Neural progenitor cell (in vitro differentiated cells): ENCODE results near the gene NRG3. TPM values are rescaled to one million over a fixed set of nuclear protein-coding genes. Genes with fewer than 3 reads are reported as not detected.

Experiments
- DNase-seq: peaks from one replicate; pipeline ENCODE4 v3.0.0-alpha.2; 2016; ENCODE audit warnings: low spot score
- H2AFZ ChIP-seq: fragments of 200-600 bp; sonication (generic); replicated peaks from 2 replicates; pipeline ENCODE4 v1.6.1; 2016; ENCODE audit warnings: antibody characterized with exemption
- H3F3A ChIP-seq: fragments of 200-600 bp; sonication (generic); 2 replicates; pipeline ENCODE4 v1.6.1; 2016; ENCODE audit warnings: antibody characterized with exemption, low read depth
- H3K27ac ChIP-seq: fragments of 200-600 bp; sonication (generic); 2 replicates; pipeline ENCODE4 v1.5.1; 2016; ENCODE audit warnings: mild to moderate bottlenecking
- H3K27me3 ChIP-seq: fragments of 200-600 bp; sonication (generic); 2 replicates; pipeline ENCODE4 v1.6.1; 2016; ENCODE audit warnings: mild to moderate bottlenecking, moderate library complexity
- H3K36me3 ChIP-seq: fragments of 200-600 bp; sonication (generic); 2 replicates; pipeline ENCODE4 v1.5.1; 2016
- H3K4me1 ChIP-seq: fragments of 200-600 bp; sonication (generic); 2 replicates; pipeline ENCODE4 v1.6.1; 2016; ENCODE audit warnings: mixed run types
- H3K4me2 ChIP-seq: fragments of 200-600 bp; sonication (generic); 2 replicates; pipeline ENCODE4 v1.6.1; 2016
- H3K4me3 ChIP-seq: fragments of 200-600 bp; sonication (generic); 2 replicates; pipeline ENCODE4 v1.5.1; 2016
- H3K79me2 ChIP-seq: fragments of 200-600 bp; sonication (generic); 2 replicates; pipeline ENCODE4 v1.6.1; 2016; ENCODE audit warnings: low read depth
- H3K9ac ChIP-seq: fragments of 200-600 bp; sonication (generic); 2 replicates; pipeline ENCODE4 v1.6.1; 2016
- H3K9me3 ChIP-seq: fragments of 200-600 bp; sonication (generic); 2 replicates; pipeline ENCODE4 v1.5.1; 2016; ENCODE audit warnings: low read depth
- H4K20me1 ChIP-seq: fragments of 200-600 bp; sonication (generic); 2 replicates; pipeline ENCODE4 v1.6.1; 2016; ENCODE audit warnings: low read depth
- H3K27ac Mint-ChIP-seq: 3 replicates; pipeline ENCODE4 v1.8.0; 2021; ENCODE audit warnings: mixed read lengths
- H3K27me3 Mint-ChIP-seq: 2 replicates; pipeline ENCODE4 v1.8.0; 2022; ENCODE audit warnings: low read depth, mild to moderate bottlenecking, inconsistent platforms, moderate library complexity, mixed read lengths; ENCODE audit not compliant: insufficient read depth
- H3K36me3 Mint-ChIP-seq: 3 replicates; pipeline ENCODE4 v1.8.0; 2021; ENCODE audit warnings: mixed read lengths
- H3K4me1 Mint-ChIP-seq: 3 replicates; pipeline ENCODE4 v1.8.0; 2021; ENCODE audit warnings: mixed read lengths
- H3K4me3 Mint-ChIP-seq: 3 replicates; pipeline ENCODE4 v1.8.0; 2021; ENCODE audit warnings: mild to moderate bottlenecking, moderate library complexity, mixed read lengths
- H3K9me3 Mint-ChIP-seq: 3 replicates; pipeline ENCODE4 v1.8.0; 2020; ENCODE audit warnings: mixed read lengths
- CTCF ChIP-seq: fragments of 200-600 bp; sonication (generic); IDR thresholded peaks from 2 replicates; pipeline ENCODE4 v1.5.1; 2017; ENCODE audit warnings: antibody characterized with exemption, mild to moderate bottlenecking
- EZH2 ChIP-seq: fragments of 200-600 bp; sonication (generic); IDR thresholded peaks from 2 replicates; pipeline ENCODE4 v1.6.1; 2017; ENCODE audit warnings: antibody characterized with exemption, mild to moderate bottlenecking, moderate library complexity
- EZH2phosphoT487 ChIP-seq: fragments of 200-600 bp; sonication (generic); IDR thresholded peaks from 2 replicates; pipeline ENCODE4 v1.6.1; 2017; ENCODE audit warnings: antibody characterized with exemption
- total RNA-seq: library from RNA; depleted of rRNA; stranded (reverse); fragments of >200 nt; gene quantifications from 2 replicates; pipeline ENCODE4 v1.2.3, GENCODE V29; 2015; ENCODE audit warnings: low replicate concordance

Gene NRG3
- total RNA-seq, 1 donor from 2014 or later = 1.9 TPM

- Histone ChIP-seq H3K4me3 (no peak overlapping the region), H3K4me2 (no peak overlapping the region), H3K9me3 (no peaks in the 10 kb centered on the region), H3K27me3 (no peaks in the 10 kb centered on the region), H2AFZ (no peak overlapping the region), H3F3A (no peaks in the 10 kb centered on the region), H3K9ac (no peak overlapping the region), H3K79me2 (no peaks in the 10 kb centered on the region), H3K4me1 (no peaks in the 10 kb centered on the region), H3K36me3 (no peaks in the 10 kb centered on the region), H4K20me1 (no peaks in the 10 kb centered on the region), H3K27ac (no peak overlapping the region)
- Mint-ChIP-seq H3K4me1 (no peaks in the 10 kb centered on the region), H3K27me3 (no peaks in the 10 kb centered on the region), H3K4me3 (no peak overlapping the region), H3K9me3 (no peaks in the 10 kb centered on the region), H3K27ac (no peak overlapping the region), H3K36me3 (no peaks in the 10 kb centered on the region)
- no peak for TF ChIP-seq EZH2phosphoT487
- TF ChIP-seq CTCF = no peak
- no peak for TF ChIP-seq EZH2
- no peak for DNase-seq
Measured at GRCh38 chr10:82861889-82862288, 986.9 kb downstream of the NRG3 start.

DNA sequence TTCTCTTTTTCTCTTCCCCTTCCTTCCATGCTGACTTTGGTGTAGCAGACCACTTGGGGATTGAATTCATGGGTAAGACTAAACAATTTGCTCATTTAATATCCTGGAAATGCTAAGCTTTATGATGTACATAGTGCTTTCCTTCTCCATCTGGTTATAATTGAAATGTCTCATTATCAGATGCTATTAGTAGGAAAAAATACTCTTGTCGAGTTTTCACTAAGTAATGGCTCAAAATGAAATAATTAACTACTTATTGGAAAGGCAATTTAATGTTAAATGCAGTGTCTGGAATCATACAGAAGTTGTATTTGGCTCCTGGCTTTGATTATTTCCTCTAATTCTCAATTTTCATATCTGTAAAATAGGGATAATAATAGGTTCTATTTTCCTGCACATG, 990.4 kb downstream of the NRG3 start:
- no peaks in the 10 kb centered on the region for H3K4me1 Mint-ChIP-seq
- H4K20me1 ChIP-seq = no peaks in the 10 kb centered on the region
- H3K27me3 ChIP-seq = no peaks in the 10 kb centered on the region
- no peak overlapping the region for H2AFZ ChIP-seq
- H3K27ac Mint-ChIP-seq = no peak overlapping the region
- TF ChIP-seq EZH2phosphoT487 (no peak), CTCF (no peak), EZH2 (no peak)
- no peaks in the 10 kb centered on the region for H3K9me3 ChIP-seq
- H3K9ac ChIP-seq = no peak overlapping the region
- H3K27ac ChIP-seq = no peak overlapping the region
- no peaks in the 10 kb centered on the region for H3K27me3 Mint-ChIP-seq
- no peak overlapping the region for H3K4me3 Mint-ChIP-seq
- H3K4me3 ChIP-seq = no peak overlapping the region
- no peaks in the 10 kb centered on the region for H3K4me1 ChIP-seq
- DNase-seq = no peak
- no peaks in the 10 kb centered on the region for H3F3A ChIP-seq
- no peaks in the 10 kb centered on the region for H3K36me3 Mint-ChIP-seq
- no peaks in the 10 kb centered on the region for H3K36me3 ChIP-seq
- H3K9me3 Mint-ChIP-seq = no peaks in the 10 kb centered on the region
- no peaks in the 10 kb centered on the region for H3K79me2 ChIP-seq
- no peak overlapping the region for H3K4me2 ChIP-seq

GRCh38 chr10:82866424-82867020, 991.5 kb downstream of the NRG3 start:
- TF ChIP-seq CTCF (no peak), EZH2 (no peak), EZH2phosphoT487 (no peak)
- Mint-ChIP-seq H3K4me3 (no peak overlapping the region), H3K4me1 (no peaks in the 10 kb centered on the region), H3K9me3 (no peaks in the 10 kb centered on the region), H3K27me3 (no peaks in the 10 kb centered on the region), H3K36me3 (no peaks in the 10 kb centered on the region), H3K27ac (no peak overlapping the region)
- Histone ChIP-seq H3K9ac (no peak overlapping the region), H4K20me1 (no peaks in the 10 kb centered on the region), H3K4me3 (no peak overlapping the region), H2AFZ (no peak overlapping the region), H3K9me3 (no peaks in the 10 kb centered on the region), H3K79me2 (no peaks in the 10 kb centered on the region), H3K4me1 (no peaks in the 10 kb centered on the region), H3K4me2 (no peak overlapping the region), H3F3A (no peaks in the 10 kb centered on the region), H3K27me3 (no peaks in the 10 kb centered on the region), H3K27ac (no peak overlapping the region), H3K36me3 (no peaks in the 10 kb centered on the region)
- DNase-seq = no peak
